HCT116 (cell line): ENCODE measurements around the gene GRIN2A.

Experiments
- CTCF ChIP-seq, 3 experiments: fragments of 200-600 bp in 1 of 3; sonication (generic) in 1 of 3; IDR thresholded peaks in 2 of 3; conservative IDR thresholded peaks in 1 of 3; 2 replicates each; pipeline ENCODE4 v1.5.1; 2012 to 2017; ENCODE audit warnings: low read depth in 2 of 3, low read length in 2 of 3, antibody characterized with exemption in 1 of 3, borderline replicate concordance in 1 of 3, control low read depth in 1 of 3, mild to moderate bottlenecking in 1 of 3, mixed read lengths in 1 of 3, mixed run types in 1 of 3, moderate library complexity in 1 of 3; ENCODE audit not compliant: insufficient read depth in 1 of 3
- EGR1 ChIP-seq: IDR thresholded peaks from 2 replicates; pipeline ENCODE4 v1.6.1; 2012; ENCODE audit warnings: low read depth
- EZH2 ChIP-seq: fragments of 200-600 bp; sonication (generic); IDR thresholded peaks from 2 replicates; pipeline ENCODE4 v1.6.1; 2017; ENCODE audit warnings: antibody characterized with exemption, mixed run types
- EZH2phosphoT487 ChIP-seq: fragments of 200-600 bp; IDR thresholded peaks from 2 replicates; pipeline ENCODE4 v1.6.1; 2018; ENCODE audit warnings: antibody characterized with exemption, borderline replicate concordance
- FOSL1 ChIP-seq: IDR thresholded peaks from 2 replicates; pipeline ENCODE4 v1.6.1; 2012; ENCODE audit warnings: low read depth
- JUND ChIP-seq: IDR thresholded peaks from 2 replicates; pipeline ENCODE4 v1.6.1; 2012
- POLR2A ChIP-seq: IDR thresholded peaks from 2 replicates; pipeline ENCODE4 v1.7.0; 2011; ENCODE audit warnings: borderline replicate concordance; ENCODE audit not compliant: insufficient read depth, insufficient read length; ENCODE audit errors: extremely low read depth
- RAD21 ChIP-seq: IDR thresholded peaks from 2 replicates; pipeline ENCODE4 v1.6.1; 2012; ENCODE audit warnings: low read depth, mild to moderate bottlenecking
- SRF ChIP-seq: IDR thresholded peaks from 2 replicates; pipeline ENCODE4 v1.6.1; 2012; ENCODE audit warnings: low read depth
- YY1 ChIP-seq: IDR thresholded peaks from 2 replicates; pipeline ENCODE4 v1.6.1; 2011; ENCODE audit warnings: low read length, low read depth, moderate library complexity, mild to moderate bottlenecking; ENCODE audit not compliant: insufficient replicate concordance; ENCODE audit errors: extremely low read depth
- ZBTB33 ChIP-seq: IDR thresholded peaks from 2 replicates; pipeline ENCODE4 v1.6.1; 2011; ENCODE audit warnings: mild to moderate bottlenecking, low read length, moderate library complexity; ENCODE audit not compliant: insufficient replicate concordance; ENCODE audit errors: extremely low read depth
- ZFX ChIP-seq: fragments of 450-650 bp; IDR thresholded peaks from 2 replicates; pipeline ENCODE4 v1.6.1; 2017
- ZNF274 ChIP-seq: fragments of 200-500 bp; sonication (Bioruptor generic); IDR thresholded peaks from 2 replicates; pipeline ENCODE4 v1.6.1; 2014; ENCODE audit warnings: mild to moderate bottlenecking, low read depth, low read length, inconsistent platforms

GRCh38 chr16:9807302-9807701 lies 374.9 kb downstream of the GRIN2A start:
- TF ChIP-seq CTCF (IDR thresholded peaks at IDR 0.05 in 2 of 3, conservative IDR thresholded peaks at IDR 0.05 in 1 of 3; ENCODE audit: borderline replicate concordance in 1 of 3, insufficient read depth in 1 of 3, low read depth in 2 of 3, low read length in 2 of 3) (no peak), SRF (no peak), POLR2A (no peak), ZFX (no peak), ZNF274 (no peak), EZH2phosphoT487 (no peak), EZH2 (no peak), FOSL1 (no peak), YY1 (no peak), ZBTB33 (no peak), EGR1 (no peak), RAD21 (no peak), JUND (no peak)
